AG09319 (cell line): ENCODE results near the gene CAPN9.

Experiments used
- DNase-seq: peaks from one replicate; pipeline ENCODE4 v3.0.0-alpha.2; 2010; ENCODE audit warnings: low read depth; ENCODE audit errors: extremely low read depth
- CTCF ChIP-seq: IDR thresholded peaks from 2 replicates; pipeline ENCODE4 v1.5.1; 2011; ENCODE audit warnings: low read depth, mild to moderate bottlenecking, inconsistent platforms, low read length, moderate library complexity

Gene CAPN9

GRCh38 chr1:230792691-230793462 lies 45.7 kb downstream of the CAPN9 start:
- TF ChIP-seq CTCF: peak; percentile 2
- DNase-seq: no peak

GRCh38 chr1:230793463-230793745 lies 46.2 kb downstream of the CAPN9 start:
- DNase-seq: no peak
- TF ChIP-seq CTCF: no peak

- DNase-seq: no peak
- no peak for TF ChIP-seq CTCF
These were observed 47.2 kb downstream of the CAPN9 start for GRCh38 chr1:230794431-230794830.

GRCh38 chr1:230794871-230795605 lies 47.9 kb downstream of the CAPN9 start:
- no peak for TF ChIP-seq CTCF
- DNase-seq: no peak

- no peak for TF ChIP-seq CTCF
- no peak for DNase-seq
These were observed 49.4 kb downstream of the CAPN9 start for GRCh38 chr1:230796626-230797025.

GRCh38 chr1:230797376-230797920 lies 50.3 kb downstream of the CAPN9 start:
- TF ChIP-seq CTCF: no peak
- no peak for DNase-seq

- TF ChIP-seq CTCF: peak; percentile 84
- peak; percentile 49 for DNase-seq
These were observed 50.8 kb downstream of the CAPN9 start for GRCh38 chr1:230797942-230798365.
